ENCODE data around the gene CHCHD6. TPM values are rescaled to one million over a fixed set of nuclear protein-coding genes. Genes with fewer than 3 reads are reported as not detected.

Gene CHCHD6
- total and polyA plus RNA-seq, 2 donors from 2014 or later: 10.7 to 35.2 TPM

DNA sequence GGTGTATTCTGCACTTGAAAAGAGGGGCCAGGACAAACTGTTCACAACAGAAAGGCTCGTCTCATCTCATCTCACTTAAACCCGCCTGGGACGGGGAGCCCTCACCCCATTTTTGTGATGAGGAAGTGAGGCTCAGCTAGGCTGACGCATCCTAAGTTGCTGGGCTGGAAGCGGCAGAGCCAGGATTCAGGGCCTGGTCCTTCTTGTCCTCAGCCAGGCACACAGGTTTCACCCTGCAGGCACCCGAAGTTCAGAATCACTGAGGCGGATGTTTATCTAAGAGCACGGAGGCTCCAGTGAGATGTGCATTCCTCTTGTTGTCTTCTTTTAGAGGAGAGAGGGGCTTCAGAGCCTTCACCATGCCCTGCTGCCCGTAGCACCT lies 227.8 kb downstream of the CHCHD6 start:
- Histone ChIP-seq H3K4me3 (ENCODE audit: low read length in 3 of 3) (no peak overlapping the region), H3K27me3 (ENCODE audit: control insufficient read depth, insufficient read depth, low read length) (no peaks in the 10 kb centered on the region), H3K36me3 (ENCODE audit: control insufficient read depth in 2 of 3, insufficient read depth in 3 of 3, low read length in 3 of 3) (no peaks in the 10 kb centered on the region), H3K9ac (ENCODE audit: low read length in 3 of 3) (no peak overlapping the region), H3K9me3 (ENCODE audit: control insufficient read depth in 2 of 3, insufficient read depth in 1 of 3, low read length in 3 of 3) (no peaks in the 10 kb centered on the region), H3K27ac (ENCODE audit: low read depth in 2 of 2, low read length in 2 of 2) (no peak overlapping the region), H3K4me1 (ENCODE audit: control insufficient read depth in 2 of 3, insufficient read depth in 2 of 3, low read depth in 1 of 3, low read length in 3 of 3) (peaks cover 0 to 6% (median 0%) of the 10 kb centered on the region in 3 donors)
- intact Hi-C loops (cut with DNase I): no loop called here
- TF ChIP-seq, protein P1, sequence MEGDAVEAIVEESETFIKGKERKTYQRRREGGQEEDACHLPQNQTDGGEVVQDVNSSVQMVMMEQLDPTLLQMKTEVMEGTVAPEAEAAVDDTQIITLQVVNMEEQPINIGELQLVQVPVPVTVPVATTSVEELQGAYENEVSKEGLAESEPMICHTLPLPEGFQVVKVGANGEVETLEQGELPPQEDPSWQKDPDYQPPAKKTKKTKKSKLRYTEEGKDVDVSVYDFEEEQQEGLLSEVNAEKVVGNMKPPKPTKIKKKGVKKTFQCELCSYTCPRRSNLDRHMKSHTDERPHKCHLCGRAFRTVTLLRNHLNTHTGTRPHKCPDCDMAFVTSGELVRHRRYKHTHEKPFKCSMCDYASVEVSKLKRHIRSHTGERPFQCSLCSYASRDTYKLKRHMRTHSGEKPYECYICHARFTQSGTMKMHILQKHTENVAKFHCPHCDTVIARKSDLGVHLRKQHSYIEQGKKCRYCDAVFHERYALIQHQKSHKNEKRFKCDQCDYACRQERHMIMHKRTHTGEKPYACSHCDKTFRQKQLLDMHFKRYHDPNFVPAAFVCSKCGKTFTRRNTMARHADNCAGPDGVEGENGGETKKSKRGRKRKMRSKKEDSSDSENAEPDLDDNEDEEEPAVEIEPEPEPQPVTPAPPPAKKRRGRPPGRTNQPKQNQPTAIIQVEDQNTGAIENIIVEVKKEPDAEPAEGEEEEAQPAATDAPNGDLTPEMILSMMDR (IDR thresholded peaks at IDR 0.05; ENCODE audit: borderline replicate concordance, extremely low read depth, insufficient read depth): no peak
- DNase-seq: no peak
- no peak for FAIRE-seq

DNA sequence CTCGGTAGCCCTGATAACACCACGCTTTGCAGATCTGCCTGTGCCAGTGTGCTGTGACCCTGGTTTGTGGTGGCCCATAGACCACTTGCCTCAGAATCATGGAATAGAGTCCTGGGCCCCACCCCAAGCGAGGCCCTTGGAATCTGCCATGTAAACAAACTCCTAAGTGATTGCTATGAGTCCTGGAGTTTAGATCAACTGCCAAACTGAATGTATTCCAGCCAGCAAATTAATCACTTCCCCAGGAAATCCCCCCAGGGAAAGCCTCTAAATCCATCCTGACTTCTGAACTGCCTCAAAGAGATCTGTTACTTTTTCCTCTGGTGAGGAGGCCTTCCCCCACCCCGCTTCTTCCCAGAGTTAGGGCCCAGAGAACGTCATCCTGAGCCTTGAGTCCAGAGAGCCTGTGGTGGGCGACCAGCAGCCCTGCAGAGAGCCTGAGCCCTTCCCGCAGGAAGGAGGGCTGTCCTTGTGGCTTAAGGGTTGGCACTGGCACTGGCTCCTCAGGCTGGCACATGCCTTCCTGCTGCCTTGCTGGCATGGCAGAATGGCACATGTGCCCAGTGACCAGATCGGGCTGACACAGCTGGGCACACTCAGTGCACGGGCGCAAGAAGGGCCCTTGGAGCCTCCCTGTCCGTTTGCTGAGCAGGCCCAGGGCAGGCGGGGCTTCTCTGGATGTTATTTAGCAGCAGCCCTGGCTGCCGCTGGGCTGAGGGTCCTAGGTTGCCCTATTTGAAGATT lies 228.3 kb downstream of the CHCHD6 start:
- no peak overlapping the region for H3K27ac ChIP-seq (ENCODE audit: low read depth in 2 of 2, low read length in 2 of 2)
- H3K4me1 ChIP-seq (ENCODE audit: control insufficient read depth in 2 of 3, insufficient read depth in 2 of 3, low read depth in 1 of 3, low read length in 3 of 3): peaks cover 0 to 5% (median 0%) of the 10 kb centered on the region in 3 donors
- DNase-seq: peak in 3 of 5 donors; percentile 35 to 70 (median 40)

DNA sequence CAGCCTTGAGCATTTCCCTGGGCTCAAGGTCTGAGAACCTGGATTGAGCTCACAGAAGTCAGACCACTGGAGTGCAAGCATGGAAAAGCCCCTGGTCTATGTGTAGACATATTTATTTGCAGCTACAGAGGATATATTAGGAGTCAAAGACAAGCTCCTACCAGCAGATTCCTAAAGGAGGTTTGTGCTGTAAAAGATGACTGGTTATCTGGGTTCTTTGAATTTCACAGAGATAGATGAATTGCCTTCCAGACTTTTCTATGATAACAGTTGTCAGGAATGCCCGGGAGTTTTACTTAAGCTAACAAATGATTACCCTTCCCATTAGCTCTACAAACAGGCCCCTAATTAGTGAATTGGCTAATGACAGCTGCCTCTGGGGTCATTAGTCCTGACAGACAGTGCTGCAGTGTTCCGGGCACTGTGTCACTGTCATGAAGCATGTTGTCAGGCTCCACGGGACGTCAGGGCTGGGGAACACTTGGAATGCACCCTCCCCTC lies 230.0 kb downstream of the CHCHD6 start:
- DNase-seq: peak; percentile 65 to 79 (median 74)
- H3K4me3 ChIP-seq (ENCODE audit: low read length in 3 of 3): no peak overlapping the region
- intact Hi-C loops (cut with DNase I): no loop called here

More for the DNA sequence above, 228.3 kb downstream of the CHCHD6 start:
- FAIRE-seq: no peak
- TF ChIP-seq, protein P1 (IDR thresholded peaks at IDR 0.05; ENCODE audit: borderline replicate concordance, extremely low read depth, insufficient read depth): no peak
- Histone ChIP-seq H3K36me3 (ENCODE audit: control insufficient read depth in 2 of 3, insufficient read depth in 3 of 3, low read length in 3 of 3) (no peaks in the 10 kb centered on the region), H3K27me3 (ENCODE audit: control insufficient read depth, insufficient read depth, low read length) (peaks cover 2% of the 10 kb centered on the region), H3K9me3 (ENCODE audit: control insufficient read depth in 2 of 3, insufficient read depth in 1 of 3, low read length in 3 of 3) (no peaks in the 10 kb centered on the region), H3K9ac (ENCODE audit: low read length in 3 of 3) (no peak overlapping the region), H3K4me3 (ENCODE audit: low read length in 3 of 3) (no peak overlapping the region)
- intact Hi-C loops (cut with DNase I): no loop called here

More for the DNA sequence above, 230.0 kb downstream of the CHCHD6 start:
- TF ChIP-seq, protein P1 (IDR thresholded peaks at IDR 0.05; ENCODE audit: borderline replicate concordance, extremely low read depth, insufficient read depth): no peak
- Histone ChIP-seq H3K27me3 (ENCODE audit: control insufficient read depth, insufficient read depth, low read length) (peaks cover 2% of the 10 kb centered on the region), H3K9ac (ENCODE audit: low read length in 3 of 3) (no peak overlapping the region), H3K4me1 (ENCODE audit: control insufficient read depth in 2 of 3, insufficient read depth in 2 of 3, low read depth in 1 of 3, low read length in 3 of 3) (peaks cover 0 to 10% (median 0%) of the 10 kb centered on the region in 3 donors), H3K9me3 (ENCODE audit: control insufficient read depth in 2 of 3, insufficient read depth in 1 of 3, low read length in 3 of 3) (no peaks in the 10 kb centered on the region), H3K27ac (ENCODE audit: low read depth in 2 of 2, low read length in 2 of 2) (no peak overlapping the region), H3K36me3 (ENCODE audit: control insufficient read depth in 2 of 3, insufficient read depth in 3 of 3, low read length in 3 of 3) (no peaks in the 10 kb centered on the region)
- no peak for FAIRE-seq

Data from kidney (tissue), 14 donors.